ENCODE measurements around the gene RAX. TPM values are rescaled to one million over a fixed set of nuclear protein-coding genes. Genes with fewer than 3 reads are reported as not detected.

The RAX gene
- total RNA-seq, 2 donors from 2014 or later: not detected

DNA sequence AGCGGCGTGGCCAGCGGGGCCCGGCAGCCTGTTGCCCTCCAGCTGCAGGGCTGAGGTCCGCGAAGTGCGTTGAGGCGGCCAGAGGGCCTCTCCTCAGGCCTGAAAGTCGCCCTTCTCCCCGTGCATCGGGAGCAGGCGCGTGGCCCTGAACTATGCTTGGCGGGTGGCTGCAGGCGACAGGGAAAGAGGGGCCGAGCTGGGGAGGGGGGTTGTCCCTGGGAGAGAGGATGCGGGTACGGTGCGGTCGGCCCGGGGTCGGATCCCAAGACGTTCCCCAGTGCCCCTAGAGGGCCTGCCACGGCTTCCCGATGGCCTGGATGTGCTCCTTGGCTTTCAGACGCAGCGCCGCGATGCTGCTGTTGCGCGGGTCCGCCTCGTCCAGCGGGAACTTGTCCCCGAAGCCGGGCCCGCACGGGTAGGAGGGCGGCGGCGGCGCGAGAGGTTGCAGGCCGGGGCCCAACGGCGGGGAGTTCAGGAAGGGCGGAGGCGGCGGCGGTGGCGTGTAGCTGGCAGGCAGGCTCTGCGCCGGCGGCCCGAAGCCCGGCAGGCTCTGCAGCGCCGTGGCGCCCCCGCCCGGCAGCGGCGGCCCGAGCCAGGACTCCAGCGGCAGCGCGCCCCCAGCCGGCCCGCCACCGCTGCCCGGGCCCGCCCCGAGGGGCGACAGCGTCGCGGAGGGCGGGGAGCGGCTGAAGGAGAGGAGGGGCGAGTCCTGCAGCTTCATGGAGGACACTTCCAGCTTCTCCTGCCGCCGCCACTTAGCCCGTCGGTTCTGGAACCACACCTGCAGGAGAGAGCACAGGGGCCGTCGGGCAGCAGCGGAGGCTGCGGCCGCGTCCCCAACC, 4.3 kb downstream of the RAX start:
- no peaks in the 10 kb centered on the region for H3K36me3 ChIP-seq (replicated peaks in 1 of 2; ENCODE audit: insufficient read depth in 1 of 2, low read depth in 2 of 2)
- 2 to 3% methylated on average over 18 to 76 of the region's 90 CpGs for WGBS, 2 donors
- peak; percentile 55 for ATAC-seq
- TF ChIP-seq POLR2A (IDR thresholded peaks at IDR 0.05) (no peak), CTCF (IDR thresholded peaks at IDR 0.05) (peak in 3 of 7 experiments; percentile 12 to 51 (median 21))
- intact Hi-C loops (cut with DNase I): no loop called here
- H3K9me3 ChIP-seq: no peaks in the 10 kb centered on the region
- peaks cover 0 to 73% of the 10 kb centered on the region in 2 donors for H3K27me3 ChIP-seq
- DNase-seq: peak; percentile 23 to 61 (median 40)
- no peak overlapping the region for H3K4me3 ChIP-seq
- H3K27ac ChIP-seq: no peak overlapping the region
- peaks cover 37% of the 10 kb centered on the region for H3K4me1 ChIP-seq

DNA sequence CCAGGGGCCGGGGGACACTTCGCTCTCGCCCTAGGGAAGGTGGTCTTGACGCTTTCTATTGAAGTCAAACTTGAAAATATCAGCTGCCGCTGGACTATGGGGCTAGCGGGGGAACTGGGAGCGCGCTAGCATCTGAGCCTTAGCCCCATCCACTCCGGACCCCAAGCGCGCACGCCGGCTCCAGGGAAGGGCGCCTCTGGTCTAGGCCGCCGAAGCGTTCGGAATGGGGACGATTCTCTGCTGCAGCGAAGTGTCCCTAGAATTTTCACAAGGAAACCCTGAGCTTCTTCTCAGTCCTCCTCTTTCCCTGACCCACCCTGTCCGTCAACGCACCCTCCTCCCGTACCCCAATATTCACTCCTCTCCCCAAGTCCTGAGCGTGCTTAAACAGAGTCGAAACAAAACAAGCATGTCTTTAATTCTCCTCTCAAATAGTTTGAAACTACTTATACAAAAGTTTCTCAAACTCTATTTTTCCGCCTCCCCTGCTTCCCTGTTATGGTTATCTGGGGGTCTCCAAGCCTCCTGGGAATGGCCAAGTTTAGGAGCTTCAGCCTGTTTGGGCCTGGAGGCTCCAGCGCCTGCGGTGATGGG, 5.0 kb downstream of the RAX start:
- no peaks in the 10 kb centered on the region for H3K9me3 ChIP-seq
- no peak for TF ChIP-seq POLR2A (IDR thresholded peaks at IDR 0.05)
- peaks cover 0 to 66% of the 10 kb centered on the region in 2 donors for H3K27me3 ChIP-seq
- no peak overlapping the region for H3K4me3 ChIP-seq
- no peak for ATAC-seq
- peaks cover 30% of the 10 kb centered on the region for H3K4me1 ChIP-seq
- 8 to 10% methylated on average over 19 to 28 of the region's 28 CpGs for WGBS, 2 donors
- no peak for DNase-seq
- intact Hi-C loops (cut with DNase I): no loop called here
- H3K36me3 ChIP-seq (replicated peaks in 1 of 2; ENCODE audit: insufficient read depth in 1 of 2, low read depth in 2 of 2): no peaks in the 10 kb centered on the region
- H3K27ac ChIP-seq: no peak overlapping the region

- Histone ChIP-seq H3K4me3 (no peak overlapping the region), H3K9me3 (no peaks in the 10 kb centered on the region), H3K27ac (no peak overlapping the region), H3K4me1 (peaks cover 24% of the 10 kb centered on the region), H3K36me3 (replicated peaks in 1 of 2; ENCODE audit: insufficient read depth in 1 of 2, low read depth in 2 of 2) (no peaks in the 10 kb centered on the region), H3K27me3 (peaks cover 0 to 60% of the 10 kb centered on the region in 2 donors)
- TF ChIP-seq POLR2A (IDR thresholded peaks at IDR 0.05) (no peak), CTCF (IDR thresholded peaks at IDR 0.05) (no peak)
- intact Hi-C loops (cut with DNase I): no loop called here
- 1% methylated on average over 36 to 39 of the region's 41 CpGs for WGBS, 2 donors
- ATAC-seq (no peak), DNase-seq (no peak)
These were observed 5.6 kb downstream of the RAX start for GRCh38 chr18:59267503-59268126.

- ATAC-seq: no peak
- no peak for TF ChIP-seq CTCF (IDR thresholded peaks at IDR 0.05)
- TF ChIP-seq POLR2A (IDR thresholded peaks at IDR 0.05): no peak
- Histone ChIP-seq H3K27ac (no peak overlapping the region), H3K4me3 (no peak overlapping the region), H3K27me3 (peaks cover 0 to 54% of the 10 kb centered on the region in 2 donors), H3K4me1 (peaks cover 18% of the 10 kb centered on the region), H3K36me3 (replicated peaks in 1 of 2; ENCODE audit: insufficient read depth in 1 of 2, low read depth in 2 of 2) (no peaks in the 10 kb centered on the region), H3K9me3 (no peaks in the 10 kb centered on the region)
- WGBS, 2 donors: 8 to 13% methylated on average over 10 of the region's 10 CpGs
- DNase-seq: no peak
- intact Hi-C loops (cut with DNase I): no loop called here
These were observed 6.3 kb downstream of the RAX start for GRCh38 chr18:59266886-59267502.

DNA sequence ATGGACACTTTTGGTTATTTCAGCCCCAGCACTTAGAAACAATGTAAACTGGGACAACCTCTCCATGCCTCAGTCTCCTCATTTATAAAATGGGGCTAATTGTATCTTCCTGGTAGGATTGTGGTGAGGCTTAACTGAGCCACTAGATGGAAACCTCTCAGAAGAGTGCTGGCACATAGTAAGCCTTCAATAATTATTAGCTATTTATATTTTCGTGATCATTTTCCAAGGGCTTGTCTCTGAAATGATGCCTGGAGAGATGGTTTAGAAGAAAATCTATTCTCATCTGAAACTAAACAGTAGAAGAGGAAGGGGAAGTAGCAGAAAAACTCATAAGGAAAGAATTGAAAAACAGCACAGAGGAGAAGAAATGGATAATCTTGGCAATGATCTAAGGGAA, 6.8 kb downstream of the RAX start:
- no peaks in the 10 kb centered on the region for H3K9me3 ChIP-seq
- TF ChIP-seq CTCF (IDR thresholded peaks at IDR 0.05) (no peak), POLR2A (IDR thresholded peaks at IDR 0.05) (no peak)
- peaks cover 18% of the 10 kb centered on the region for H3K4me1 ChIP-seq
- intact Hi-C loops (cut with DNase I): no loop called here
- H3K36me3 ChIP-seq (replicated peaks in 1 of 2; ENCODE audit: insufficient read depth in 1 of 2, low read depth in 2 of 2): no peaks in the 10 kb centered on the region
- no peak for DNase-seq
- WGBS, 2 donors: 14 to 18% methylated on average over 1 of the region's 1 CpG
- no peak overlapping the region for H3K4me3 ChIP-seq
- peaks cover 0 to 49% of the 10 kb centered on the region in 2 donors for H3K27me3 ChIP-seq
- no peak for ATAC-seq
- H3K27ac ChIP-seq: no peak overlapping the region

All from body of pancreas (tissue), 4 donors.